ENCODE results near the gene LMBR1. TPM values are rescaled to one million over a fixed set of nuclear protein-coding genes. Genes with fewer than 3 reads are reported as not detected.

The LMBR1 gene
- polyA plus RNA-seq, 3 donors from 2014 or later = 20.2 to 34.3 (median 23.3) TPM

- Mint-ChIP-seq H3K36me3 (peaks cover 4 to 7% (median 4%) of the 10 kb centered on the region in 3 donors), H3K9me3 (no peaks in the 10 kb centered on the region), H3K27ac (no peak overlapping the region), H3K27me3 (ENCODE audit: low read depth in 3 of 3) (peaks cover 0 to 2% (median 0%) of the 10 kb centered on the region in 3 donors), H3K4me1 (no peaks in the 10 kb centered on the region), H3K4me3 (no peak overlapping the region)
- DNase-seq = no peak
These were observed 224.7 kb downstream of the LMBR1 start for GRCh38 chr7:156668130-156668741.

- H3K4me1 Mint-ChIP-seq = no peaks in the 10 kb centered on the region
- peaks cover 0 to 2% (median 0%) of the 10 kb centered on the region in 3 donors for H3K27me3 Mint-ChIP-seq (ENCODE audit: low read depth in 3 of 3)
- H3K27ac Mint-ChIP-seq = no peak overlapping the region
- no peak overlapping the region for H3K4me3 Mint-ChIP-seq
- H3K9me3 Mint-ChIP-seq = no peaks in the 10 kb centered on the region
- DNase-seq = no peak
- H3K36me3 Mint-ChIP-seq = peaks cover 4 to 5% (median 4%) of the 10 kb centered on the region in 3 donors
These were observed 225.9 kb downstream of the LMBR1 start for GRCh38 chr7:156667110-156667426.

DNA sequence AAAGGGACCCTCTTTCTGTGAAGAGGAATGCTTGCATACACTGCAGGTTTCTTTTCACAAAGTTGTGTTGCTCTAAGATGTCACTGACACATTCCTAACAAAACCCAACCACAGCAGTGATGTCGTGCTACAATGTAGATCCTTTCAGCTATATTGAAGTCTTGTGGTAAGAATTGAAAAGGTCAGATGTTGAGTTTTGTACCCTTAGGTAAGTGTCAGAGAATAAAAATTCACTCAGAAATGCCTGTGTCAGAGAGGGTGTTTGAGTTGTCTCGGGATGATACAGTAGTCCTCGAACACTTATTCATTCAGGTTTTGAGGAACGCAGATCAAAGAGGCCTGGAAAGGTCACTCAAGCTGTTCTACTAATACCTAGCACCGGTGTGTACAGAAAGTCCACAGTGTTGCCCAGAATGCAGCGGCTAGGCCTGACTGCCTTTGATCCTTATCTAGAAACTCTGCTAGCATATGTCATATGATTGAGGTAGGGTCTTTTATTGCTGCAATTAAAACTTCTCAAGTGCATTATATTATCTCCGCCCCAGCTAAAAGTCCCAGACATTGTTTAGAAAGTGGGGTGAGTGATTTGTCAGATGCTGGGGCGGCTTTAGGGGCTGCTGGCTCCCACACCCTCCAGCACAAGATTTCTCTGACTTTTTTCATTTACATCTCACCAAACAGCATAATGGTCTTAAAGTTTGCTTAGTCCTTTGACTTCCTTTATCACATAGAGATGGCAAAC lies 226.4 kb downstream of the LMBR1 start:
- Mint-ChIP-seq H3K27ac (no peak overlapping the region), H3K36me3 (peaks cover 2 to 4% (median 4%) of the 10 kb centered on the region in 3 donors), H3K9me3 (no peaks in the 10 kb centered on the region), H3K27me3 (ENCODE audit: low read depth in 3 of 3) (peaks cover 0 to 2% (median 0%) of the 10 kb centered on the region in 3 donors), H3K4me3 (no peak overlapping the region), H3K4me1 (no peaks in the 10 kb centered on the region)
- no peak for DNase-seq

DNA sequence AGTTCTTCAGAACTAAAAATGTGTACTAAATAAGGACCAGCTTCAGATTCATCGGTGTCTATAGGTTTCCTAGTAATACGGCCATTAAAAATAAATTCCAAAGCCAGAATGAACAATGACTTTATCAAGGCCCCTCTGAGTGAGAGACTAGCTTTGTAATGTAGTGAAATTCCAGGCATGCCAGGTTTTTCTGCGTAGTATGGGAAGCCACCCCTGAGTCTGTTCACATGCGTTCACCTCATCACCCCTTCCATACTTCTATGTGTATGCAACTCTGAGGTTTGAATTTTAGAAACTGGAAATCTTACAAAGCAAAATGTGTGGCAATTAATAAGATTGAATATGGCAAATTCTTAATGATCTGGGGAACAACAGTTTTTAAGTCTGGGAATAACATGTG lies 227.9 kb downstream of the LMBR1 start:
- no peak for DNase-seq
- no peaks in the 10 kb centered on the region for H3K9me3 Mint-ChIP-seq
- peaks cover 0 to 2% (median under 1%) of the 10 kb centered on the region in 3 donors for H3K27me3 Mint-ChIP-seq (ENCODE audit: low read depth in 3 of 3)
- H3K4me1 Mint-ChIP-seq = no peaks in the 10 kb centered on the region
- no peak overlapping the region for H3K4me3 Mint-ChIP-seq
- H3K27ac Mint-ChIP-seq = no peak overlapping the region
- peaks cover 0 to 4% (median 0%) of the 10 kb centered on the region in 3 donors for H3K36me3 Mint-ChIP-seq

GRCh38 chr7:156662277-156662676 lies 230.7 kb downstream of the LMBR1 start:
- DNase-seq = no peak
- Mint-ChIP-seq H3K4me1 (no peaks in the 10 kb centered on the region), H3K9me3 (no peaks in the 10 kb centered on the region), H3K27ac (no peak overlapping the region), H3K36me3 (no peaks in the 10 kb centered on the region), H3K4me3 (no peak overlapping the region), H3K27me3 (ENCODE audit: low read depth in 3 of 3) (peaks cover 2 to 5% (median 5%) of the 10 kb centered on the region in 3 donors)

GRCh38 chr7:156661637-156662036 lies 231.3 kb downstream of the LMBR1 start:
- H3K9me3 Mint-ChIP-seq = no peaks in the 10 kb centered on the region
- no peaks in the 10 kb centered on the region for H3K4me1 Mint-ChIP-seq
- H3K27me3 Mint-ChIP-seq (ENCODE audit: low read depth in 3 of 3) = peaks cover 2 to 5% (median 5%) of the 10 kb centered on the region in 3 donors
- no peak overlapping the region for H3K4me3 Mint-ChIP-seq
- H3K27ac Mint-ChIP-seq = no peak overlapping the region
- no peaks in the 10 kb centered on the region for H3K36me3 Mint-ChIP-seq
- no peak for DNase-seq

DNA sequence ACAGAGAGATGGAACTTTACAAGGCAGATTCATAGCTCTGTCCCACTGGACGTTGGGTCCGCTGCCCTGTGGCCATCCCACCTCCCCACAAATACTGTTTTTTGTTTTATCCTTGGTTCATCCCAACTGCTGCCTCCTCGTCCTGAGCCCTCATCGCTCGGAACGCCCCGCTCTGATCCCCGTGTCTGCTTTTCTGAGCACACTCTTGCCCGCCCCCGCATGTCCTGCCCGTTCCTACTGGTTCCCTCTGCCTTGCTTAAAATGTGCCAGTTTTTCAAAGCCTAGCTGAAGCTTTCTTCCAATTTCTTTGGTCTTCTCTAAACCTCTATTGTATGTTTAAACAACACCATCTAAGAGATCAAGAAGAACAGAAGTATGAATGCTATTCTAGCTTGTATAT lies 233.0 kb downstream of the LMBR1 start:
- Mint-ChIP-seq H3K27ac (no peak overlapping the region), H3K36me3 (no peaks in the 10 kb centered on the region), H3K4me3 (no peak overlapping the region)

DNA sequence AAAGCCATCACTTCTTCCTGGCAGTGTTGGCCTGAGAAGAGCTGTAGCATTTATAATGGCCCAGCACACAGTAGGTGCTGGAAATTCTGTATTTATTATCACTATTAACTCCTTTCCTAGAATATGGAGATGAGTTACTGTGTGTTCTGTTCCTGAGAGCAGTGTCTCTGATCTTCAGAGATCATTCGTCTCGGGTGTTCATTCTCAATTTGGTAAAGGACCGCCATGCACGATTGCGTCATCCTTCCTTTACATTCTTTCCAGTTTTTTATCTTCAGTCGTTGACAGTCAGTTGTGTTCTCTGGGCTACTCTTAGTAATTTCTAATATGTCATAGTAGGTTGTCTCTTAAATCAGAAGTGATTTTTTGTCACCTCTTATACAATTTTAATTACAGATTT lies 233.8 kb downstream of the LMBR1 start:
- Mint-ChIP-seq H3K27me3 (ENCODE audit: low read depth in 3 of 3) (peaks cover 6 to 9% (median 8%) of the 10 kb centered on the region in 3 donors), H3K9me3 (no peaks in the 10 kb centered on the region), H3K36me3 (no peaks in the 10 kb centered on the region), H3K4me3 (no peak overlapping the region), H3K4me1 (no peaks in the 10 kb centered on the region), H3K27ac (no peak overlapping the region)
- no peak for DNase-seq

More for the DNA sequence above, 233.0 kb downstream of the LMBR1 start:
- H3K4me1 Mint-ChIP-seq = no peaks in the 10 kb centered on the region
- no peak for DNase-seq
- no peaks in the 10 kb centered on the region for H3K9me3 Mint-ChIP-seq
- peaks cover 4 to 9% (median 8%) of the 10 kb centered on the region in 3 donors for H3K27me3 Mint-ChIP-seq (ENCODE audit: low read depth in 3 of 3)

- no peak for DNase-seq
- H3K27me3 Mint-ChIP-seq (ENCODE audit: low read depth in 3 of 3) = peaks cover 4 to 9% (median 8%) of the 10 kb centered on the region in 3 donors
- H3K27ac Mint-ChIP-seq = no peak overlapping the region
- no peaks in the 10 kb centered on the region for H3K4me1 Mint-ChIP-seq
- no peaks in the 10 kb centered on the region for H3K36me3 Mint-ChIP-seq
- H3K4me3 Mint-ChIP-seq = no peak overlapping the region
- H3K9me3 Mint-ChIP-seq = no peaks in the 10 kb centered on the region
These were observed 235.3 kb downstream of the LMBR1 start for GRCh38 chr7:156657681-156658080.

DNA sequence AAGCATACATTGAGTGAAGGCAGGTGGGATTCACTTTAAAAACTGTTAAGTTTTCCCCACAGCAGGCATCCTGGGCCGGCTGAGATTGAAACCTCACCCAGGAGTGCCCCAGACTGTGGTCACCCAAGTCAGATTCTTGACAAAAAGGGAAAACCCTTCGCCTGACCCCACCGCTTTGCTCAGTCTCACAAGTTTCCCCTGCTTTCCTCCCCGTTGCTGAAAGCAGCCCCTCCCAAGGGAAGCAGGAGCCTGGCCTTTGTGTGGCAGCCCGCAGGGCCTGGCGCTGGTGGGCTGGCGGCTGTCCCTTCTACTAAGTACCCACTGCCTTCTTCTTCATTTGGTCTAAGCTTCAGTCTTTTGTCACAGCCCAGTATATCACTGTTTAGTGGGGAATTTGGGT lies 236.4 kb downstream of the LMBR1 start:
- H3K4me3 Mint-ChIP-seq = no peak overlapping the region
- H3K27ac Mint-ChIP-seq = no peak overlapping the region
- peaks cover 4 to 12% (median 10%) of the 10 kb centered on the region in 3 donors for H3K27me3 Mint-ChIP-seq (ENCODE audit: low read depth in 3 of 3)
- DNase-seq = no peak
- peaks cover 0 to 4% (median 0%) of the 10 kb centered on the region in 3 donors for H3K36me3 Mint-ChIP-seq
- no peaks in the 10 kb centered on the region for H3K9me3 Mint-ChIP-seq
- no peaks in the 10 kb centered on the region for H3K4me1 Mint-ChIP-seq

DNA sequence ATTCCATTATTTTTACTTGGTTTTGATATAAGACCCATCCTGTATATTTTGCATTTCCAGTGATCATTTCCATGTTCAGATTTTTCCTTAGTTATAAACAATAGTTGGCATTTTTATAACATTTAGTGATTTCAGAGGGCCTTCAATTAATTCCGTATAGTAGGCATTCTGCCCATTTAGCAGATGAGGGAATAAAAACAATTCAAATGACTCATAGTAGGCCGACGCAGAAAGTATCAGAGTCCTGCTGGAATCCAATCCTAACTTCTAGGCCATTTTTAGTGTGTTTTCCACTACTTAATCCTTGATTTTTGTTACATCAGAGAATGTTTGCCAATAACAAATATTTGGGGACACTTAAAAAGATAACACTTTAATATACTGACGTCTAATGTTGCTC lies 237.0 kb downstream of the LMBR1 start:
- no peak for DNase-seq
- no peaks in the 10 kb centered on the region for H3K4me1 Mint-ChIP-seq
- no peak overlapping the region for H3K27ac Mint-ChIP-seq
- peaks cover 7 to 14% (median 10%) of the 10 kb centered on the region in 3 donors for H3K27me3 Mint-ChIP-seq (ENCODE audit: low read depth in 3 of 3)
- no peak overlapping the region for H3K4me3 Mint-ChIP-seq
- no peaks in the 10 kb centered on the region for H3K9me3 Mint-ChIP-seq
- H3K36me3 Mint-ChIP-seq = peaks cover 0 to 4% (median 0%) of the 10 kb centered on the region in 3 donors

- Mint-ChIP-seq H3K27me3 (ENCODE audit: low read depth in 3 of 3) (peaks cover 9 to 19% (median 10%) of the 10 kb centered on the region in 3 donors), H3K9me3 (no peaks in the 10 kb centered on the region), H3K4me1 (no peaks in the 10 kb centered on the region), H3K4me3 (no peak overlapping the region), H3K27ac (no peak overlapping the region), H3K36me3 (peaks cover 0 to 4% (median 0%) of the 10 kb centered on the region in 3 donors)
- DNase-seq = no peak
These were observed 237.7 kb downstream of the LMBR1 start for GRCh38 chr7:156655251-156655650.

DNA sequence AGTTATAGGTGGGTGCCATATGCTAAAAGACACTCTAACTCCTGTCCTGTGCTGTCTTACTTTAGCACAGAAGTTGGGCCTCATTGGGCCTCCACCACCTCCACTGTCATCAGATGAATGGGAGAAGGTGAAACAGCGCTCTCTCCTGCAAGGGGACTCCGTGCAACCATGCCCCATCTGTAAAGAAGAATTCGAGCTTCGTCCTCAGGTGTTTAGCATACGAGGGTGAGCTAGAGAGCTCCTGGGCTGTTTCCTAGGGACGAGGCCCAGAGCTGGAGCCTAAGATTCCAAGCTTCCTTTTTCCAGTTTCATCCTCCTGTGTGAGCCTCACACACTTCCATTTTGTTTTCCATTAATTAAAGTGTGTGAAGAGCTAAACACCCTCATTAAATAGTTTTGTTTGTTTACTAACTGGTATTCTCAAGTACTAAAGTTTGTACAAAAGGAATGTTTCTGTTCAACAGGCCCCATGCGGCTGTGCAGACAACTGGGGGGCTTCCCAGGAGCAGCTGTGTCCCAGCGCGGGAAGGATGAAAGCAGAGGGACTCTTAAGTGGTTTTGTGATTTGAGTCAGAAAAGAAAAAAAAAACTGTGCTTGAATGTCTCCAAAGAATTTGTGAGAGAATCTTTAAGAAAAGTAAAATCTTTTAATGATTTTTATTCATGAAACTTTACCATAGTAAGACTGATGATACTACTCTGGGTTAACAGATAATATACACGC lies 238.3 kb downstream of the LMBR1 start:
- no peak overlapping the region for H3K27ac Mint-ChIP-seq
- no peaks in the 10 kb centered on the region for H3K4me1 Mint-ChIP-seq
- peaks cover 8 to 22% (median 13%) of the 10 kb centered on the region in 3 donors for H3K27me3 Mint-ChIP-seq (ENCODE audit: low read depth in 3 of 3)
- DNase-seq = no peak
- H3K36me3 Mint-ChIP-seq = peaks cover 0 to 4% (median 0%) of the 10 kb centered on the region in 3 donors
- no peak overlapping the region for H3K4me3 Mint-ChIP-seq
- H3K9me3 Mint-ChIP-seq = no peaks in the 10 kb centered on the region

All from immature natural killer cell (primary cell).